ENCODE results near the gene ACTR6.

GRCh38 chr12:100234166-100234565 lies 33.6 kb downstream of the ACTR6 start:
- TF ChIP-seq POLR2A (IDR thresholded peaks at IDR 0.05) (no peak), CTCF (IDR thresholded peaks at IDR 0.05) (no peak)

Data from testis (tissue), 2 donors.